Measurements from ENCODE around the gene MPHOSPH9.

DNA sequence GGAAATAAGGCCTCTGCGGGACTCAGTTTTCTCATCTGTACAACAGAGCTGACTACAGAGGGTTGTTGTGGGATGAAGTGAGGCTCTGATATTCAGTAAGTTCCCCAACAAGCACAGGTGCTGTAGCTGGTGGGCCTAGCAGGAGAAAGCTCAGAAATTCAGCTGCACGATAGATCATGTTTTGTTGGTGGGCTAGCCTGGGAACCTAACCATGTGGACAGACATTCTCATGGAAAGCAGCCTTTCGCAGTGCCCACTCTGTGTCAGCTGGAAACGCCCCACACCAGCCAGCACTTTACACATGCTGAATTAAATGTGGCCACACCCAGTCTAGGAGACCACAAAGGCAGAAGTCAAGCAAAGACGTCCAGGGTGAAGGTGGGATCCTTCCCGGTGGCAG lies 98.1 kb downstream of the MPHOSPH9 start:
- TF ChIP-seq, protein P1, sequence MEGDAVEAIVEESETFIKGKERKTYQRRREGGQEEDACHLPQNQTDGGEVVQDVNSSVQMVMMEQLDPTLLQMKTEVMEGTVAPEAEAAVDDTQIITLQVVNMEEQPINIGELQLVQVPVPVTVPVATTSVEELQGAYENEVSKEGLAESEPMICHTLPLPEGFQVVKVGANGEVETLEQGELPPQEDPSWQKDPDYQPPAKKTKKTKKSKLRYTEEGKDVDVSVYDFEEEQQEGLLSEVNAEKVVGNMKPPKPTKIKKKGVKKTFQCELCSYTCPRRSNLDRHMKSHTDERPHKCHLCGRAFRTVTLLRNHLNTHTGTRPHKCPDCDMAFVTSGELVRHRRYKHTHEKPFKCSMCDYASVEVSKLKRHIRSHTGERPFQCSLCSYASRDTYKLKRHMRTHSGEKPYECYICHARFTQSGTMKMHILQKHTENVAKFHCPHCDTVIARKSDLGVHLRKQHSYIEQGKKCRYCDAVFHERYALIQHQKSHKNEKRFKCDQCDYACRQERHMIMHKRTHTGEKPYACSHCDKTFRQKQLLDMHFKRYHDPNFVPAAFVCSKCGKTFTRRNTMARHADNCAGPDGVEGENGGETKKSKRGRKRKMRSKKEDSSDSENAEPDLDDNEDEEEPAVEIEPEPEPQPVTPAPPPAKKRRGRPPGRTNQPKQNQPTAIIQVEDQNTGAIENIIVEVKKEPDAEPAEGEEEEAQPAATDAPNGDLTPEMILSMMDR (IDR thresholded peaks at IDR 0.05): no peak
- TF ChIP-seq POLR2A (IDR thresholded peaks at IDR 0.05): no peak

Data from heart left ventricle (tissue), 13 donors.